ENCODE measurements around the gene CDC42SE2. TPM values are rescaled to one million over a fixed set of nuclear protein-coding genes. Genes with fewer than 3 reads are reported as not detected.

Gene CDC42SE2
- polyA plus RNA-seq, 1 donor from 2014 or later: 48.2 TPM

DNA sequence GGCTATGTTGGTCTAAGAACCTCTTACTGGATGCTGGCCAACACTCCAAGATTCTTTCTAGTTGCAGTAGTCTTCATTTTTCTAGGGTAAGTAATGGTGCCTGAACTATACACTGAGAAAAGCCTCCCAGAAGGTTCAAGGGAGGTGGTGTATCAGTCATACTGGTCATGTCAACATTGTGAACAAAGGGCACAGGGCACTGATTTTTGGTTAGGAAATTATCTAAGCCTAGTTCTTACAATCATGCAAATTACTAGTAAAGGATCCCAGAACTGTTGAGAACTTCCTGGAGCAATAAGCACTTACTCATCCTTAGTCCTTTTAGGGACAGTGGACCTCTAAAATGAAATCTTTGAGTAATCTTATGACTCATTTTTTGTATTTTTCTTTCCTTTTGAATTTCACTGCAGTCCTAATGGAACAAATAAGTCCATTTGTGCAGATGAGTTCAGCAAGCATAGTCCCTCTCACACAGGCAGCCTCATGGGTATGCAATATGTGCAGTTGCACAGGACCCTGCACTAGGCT is 21.1 kb upstream of the CDC42SE2 start:
- no peaks in the 10 kb centered on the region for H3K27me3 ChIP-seq (ENCODE audit: insufficient read depth, low read depth, low read length)
- H3K36me3 ChIP-seq (ENCODE audit: insufficient read depth, low read length): no peaks in the 10 kb centered on the region
- no peak overlapping the region for H2AFZ ChIP-seq (ENCODE audit: low read depth, low read length)
- TF ChIP-seq SMC3 (conservative IDR thresholded peaks at IDR 0.05; ENCODE audit: poor library complexity) (no peak), EZH2 (IDR thresholded peaks at IDR 0.05; ENCODE audit: borderline replicate concordance, insufficient read depth, low read length, poor library complexity, severe bottlenecking) (no peak), TAF1 (IDR thresholded peaks at IDR 0.05; ENCODE audit: low read depth) (no peak), EP300 (conservative IDR thresholded peaks at IDR 0.05; ENCODE audit: poor library complexity, severe bottlenecking) (no peak), RAD21 (conservative IDR thresholded peaks at IDR 0.05) (no peak), POLR2AphosphoS5 (IDR thresholded peaks at IDR 0.05) (no peak)
- H3K4me3 ChIP-seq (ENCODE audit: low read length): no peak overlapping the region
- no peak overlapping the region for H3K27ac ChIP-seq (ENCODE audit: low read length)
- no peaks in the 10 kb centered on the region for H3K79me2 ChIP-seq (replicated peaks; ENCODE audit: insufficient read depth, low read length)
- no peak overlapping the region for H3K9ac ChIP-seq (ENCODE audit: low read length)
- no peaks in the 10 kb centered on the region for H4K20me1 ChIP-seq (ENCODE audit: insufficient read depth)
- H3K9me2 ChIP-seq (ENCODE audit: insufficient read depth, low read length): no peaks in the 10 kb centered on the region
- H3F3A ChIP-seq (ENCODE audit: insufficient read depth, low read length, poor library complexity, severe bottlenecking): no peaks in the 10 kb centered on the region
- no peaks in the 10 kb centered on the region for H3K9me3 ChIP-seq (ENCODE audit: low read length)
- H3K4me2 ChIP-seq (ENCODE audit: low read length): no peak overlapping the region

DNA sequence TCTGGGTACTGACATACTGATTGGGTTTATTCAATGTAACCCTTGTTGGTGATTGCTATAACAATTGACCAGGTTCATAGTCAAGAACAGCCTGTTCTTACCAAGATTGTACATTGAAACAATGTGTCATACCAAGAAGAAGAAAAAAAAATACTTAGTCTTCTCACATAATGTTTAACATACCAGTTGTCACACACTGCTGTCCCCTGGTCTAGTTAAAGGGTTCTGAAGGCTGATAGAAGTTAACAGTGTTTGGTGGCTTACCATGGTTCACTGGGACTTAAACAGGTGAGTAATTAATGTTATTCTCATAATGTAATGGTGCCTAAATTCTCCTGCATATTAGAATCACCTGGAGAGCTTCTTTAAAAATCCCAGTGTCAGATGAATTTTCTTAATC is 18.5 kb upstream of the CDC42SE2 start:
- Histone ChIP-seq H3K4me3 (ENCODE audit: low read length) (no peak overlapping the region), H3K79me2 (replicated peaks; ENCODE audit: insufficient read depth, low read length) (no peaks in the 10 kb centered on the region), H3K9me3 (ENCODE audit: low read length) (no peaks in the 10 kb centered on the region), H4K20me1 (ENCODE audit: insufficient read depth) (no peaks in the 10 kb centered on the region), H3K27me3 (ENCODE audit: insufficient read depth, low read depth, low read length) (no peaks in the 10 kb centered on the region), H3K4me2 (ENCODE audit: low read length) (no peak overlapping the region), H3K9me2 (ENCODE audit: insufficient read depth, low read length) (no peaks in the 10 kb centered on the region), H3F3A (ENCODE audit: insufficient read depth, low read length, poor library complexity, severe bottlenecking) (no peaks in the 10 kb centered on the region), H3K27ac (ENCODE audit: low read length) (no peak overlapping the region), H3K9ac (ENCODE audit: low read length) (no peak overlapping the region), H3K36me3 (ENCODE audit: insufficient read depth, low read length) (no peaks in the 10 kb centered on the region), H2AFZ (ENCODE audit: low read depth, low read length) (no peak overlapping the region)
- TF ChIP-seq SMC3 (conservative IDR thresholded peaks at IDR 0.05; ENCODE audit: poor library complexity): no peak

GRCh38 chr5:131245948-131246347 is 17.9 kb upstream of the CDC42SE2 start:
- Histone ChIP-seq H4K20me1 (ENCODE audit: insufficient read depth) (no peaks in the 10 kb centered on the region), H3K27ac (ENCODE audit: low read length) (no peak overlapping the region), H3K79me2 (replicated peaks; ENCODE audit: insufficient read depth, low read length) (no peaks in the 10 kb centered on the region), H3K4me3 (ENCODE audit: low read length) (no peak overlapping the region), H3K9ac (ENCODE audit: low read length) (no peak overlapping the region), H3K9me2 (ENCODE audit: insufficient read depth, low read length) (no peaks in the 10 kb centered on the region), H3K27me3 (ENCODE audit: insufficient read depth, low read depth, low read length) (no peaks in the 10 kb centered on the region), H3F3A (ENCODE audit: insufficient read depth, low read length, poor library complexity, severe bottlenecking) (no peaks in the 10 kb centered on the region), H3K4me2 (ENCODE audit: low read length) (no peak overlapping the region), H3K9me3 (ENCODE audit: low read length) (no peaks in the 10 kb centered on the region), H2AFZ (ENCODE audit: low read depth, low read length) (no peak overlapping the region), H3K36me3 (ENCODE audit: insufficient read depth, low read length) (no peaks in the 10 kb centered on the region)
- TF ChIP-seq, protein P1, sequence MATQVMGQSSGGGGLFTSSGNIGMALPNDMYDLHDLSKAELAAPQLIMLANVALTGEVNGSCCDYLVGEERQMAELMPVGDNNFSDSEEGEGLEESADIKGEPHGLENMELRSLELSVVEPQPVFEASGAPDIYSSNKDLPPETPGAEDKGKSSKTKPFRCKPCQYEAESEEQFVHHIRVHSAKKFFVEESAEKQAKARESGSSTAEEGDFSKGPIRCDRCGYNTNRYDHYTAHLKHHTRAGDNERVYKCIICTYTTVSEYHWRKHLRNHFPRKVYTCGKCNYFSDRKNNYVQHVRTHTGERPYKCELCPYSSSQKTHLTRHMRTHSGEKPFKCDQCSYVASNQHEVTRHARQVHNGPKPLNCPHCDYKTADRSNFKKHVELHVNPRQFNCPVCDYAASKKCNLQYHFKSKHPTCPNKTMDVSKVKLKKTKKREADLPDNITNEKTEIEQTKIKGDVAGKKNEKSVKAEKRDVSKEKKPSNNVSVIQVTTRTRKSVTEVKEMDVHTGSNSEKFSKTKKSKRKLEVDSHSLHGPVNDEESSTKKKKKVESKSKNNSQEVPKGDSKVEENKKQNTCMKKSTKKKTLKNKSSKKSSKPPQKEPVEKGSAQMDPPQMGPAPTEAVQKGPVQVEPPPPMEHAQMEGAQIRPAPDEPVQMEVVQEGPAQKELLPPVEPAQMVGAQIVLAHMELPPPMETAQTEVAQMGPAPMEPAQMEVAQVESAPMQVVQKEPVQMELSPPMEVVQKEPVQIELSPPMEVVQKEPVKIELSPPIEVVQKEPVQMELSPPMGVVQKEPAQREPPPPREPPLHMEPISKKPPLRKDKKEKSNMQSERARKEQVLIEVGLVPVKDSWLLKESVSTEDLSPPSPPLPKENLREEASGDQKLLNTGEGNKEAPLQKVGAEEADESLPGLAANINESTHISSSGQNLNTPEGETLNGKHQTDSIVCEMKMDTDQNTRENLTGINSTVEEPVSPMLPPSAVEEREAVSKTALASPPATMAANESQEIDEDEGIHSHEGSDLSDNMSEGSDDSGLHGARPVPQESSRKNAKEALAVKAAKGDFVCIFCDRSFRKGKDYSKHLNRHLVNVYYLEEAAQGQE (IDR thresholded peaks at IDR 0.05; ENCODE audit: borderline replicate concordance): no peak
- no peak for TF ChIP-seq MXI1 (conservative IDR thresholded peaks at IDR 0.05; ENCODE audit: poor library complexity, severe bottlenecking)
- TF ChIP-seq SMC3 (conservative IDR thresholded peaks at IDR 0.05; ENCODE audit: poor library complexity): no peak
- TF ChIP-seq EZH2 (IDR thresholded peaks at IDR 0.05; ENCODE audit: borderline replicate concordance, insufficient read depth, low read length, poor library complexity, severe bottlenecking): no peak
- TF ChIP-seq POLR2AphosphoS5 (IDR thresholded peaks at IDR 0.05): no peak
- TF ChIP-seq RAD21 (conservative IDR thresholded peaks at IDR 0.05): no peak
- TF ChIP-seq EP300 (conservative IDR thresholded peaks at IDR 0.05; ENCODE audit: poor library complexity, severe bottlenecking): no peak
- no peak for TF ChIP-seq TAF1 (IDR thresholded peaks at IDR 0.05; ENCODE audit: low read depth)
- TF ChIP-seq, protein P2, sequence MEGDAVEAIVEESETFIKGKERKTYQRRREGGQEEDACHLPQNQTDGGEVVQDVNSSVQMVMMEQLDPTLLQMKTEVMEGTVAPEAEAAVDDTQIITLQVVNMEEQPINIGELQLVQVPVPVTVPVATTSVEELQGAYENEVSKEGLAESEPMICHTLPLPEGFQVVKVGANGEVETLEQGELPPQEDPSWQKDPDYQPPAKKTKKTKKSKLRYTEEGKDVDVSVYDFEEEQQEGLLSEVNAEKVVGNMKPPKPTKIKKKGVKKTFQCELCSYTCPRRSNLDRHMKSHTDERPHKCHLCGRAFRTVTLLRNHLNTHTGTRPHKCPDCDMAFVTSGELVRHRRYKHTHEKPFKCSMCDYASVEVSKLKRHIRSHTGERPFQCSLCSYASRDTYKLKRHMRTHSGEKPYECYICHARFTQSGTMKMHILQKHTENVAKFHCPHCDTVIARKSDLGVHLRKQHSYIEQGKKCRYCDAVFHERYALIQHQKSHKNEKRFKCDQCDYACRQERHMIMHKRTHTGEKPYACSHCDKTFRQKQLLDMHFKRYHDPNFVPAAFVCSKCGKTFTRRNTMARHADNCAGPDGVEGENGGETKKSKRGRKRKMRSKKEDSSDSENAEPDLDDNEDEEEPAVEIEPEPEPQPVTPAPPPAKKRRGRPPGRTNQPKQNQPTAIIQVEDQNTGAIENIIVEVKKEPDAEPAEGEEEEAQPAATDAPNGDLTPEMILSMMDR (IDR thresholded peaks at IDR 0.05; ENCODE audit: poor library complexity, severe bottlenecking): no peak

Measured in neural cell (in vitro differentiated cells).